Measurements from ENCODE around the gene VARS1.
"Not testable (repeated sequence)": the region's sequence is repeated elsewhere in the genome, so short reads cannot be mapped to it uniquely, and the experiment has no call there.

VARS1 gene

DNA sequence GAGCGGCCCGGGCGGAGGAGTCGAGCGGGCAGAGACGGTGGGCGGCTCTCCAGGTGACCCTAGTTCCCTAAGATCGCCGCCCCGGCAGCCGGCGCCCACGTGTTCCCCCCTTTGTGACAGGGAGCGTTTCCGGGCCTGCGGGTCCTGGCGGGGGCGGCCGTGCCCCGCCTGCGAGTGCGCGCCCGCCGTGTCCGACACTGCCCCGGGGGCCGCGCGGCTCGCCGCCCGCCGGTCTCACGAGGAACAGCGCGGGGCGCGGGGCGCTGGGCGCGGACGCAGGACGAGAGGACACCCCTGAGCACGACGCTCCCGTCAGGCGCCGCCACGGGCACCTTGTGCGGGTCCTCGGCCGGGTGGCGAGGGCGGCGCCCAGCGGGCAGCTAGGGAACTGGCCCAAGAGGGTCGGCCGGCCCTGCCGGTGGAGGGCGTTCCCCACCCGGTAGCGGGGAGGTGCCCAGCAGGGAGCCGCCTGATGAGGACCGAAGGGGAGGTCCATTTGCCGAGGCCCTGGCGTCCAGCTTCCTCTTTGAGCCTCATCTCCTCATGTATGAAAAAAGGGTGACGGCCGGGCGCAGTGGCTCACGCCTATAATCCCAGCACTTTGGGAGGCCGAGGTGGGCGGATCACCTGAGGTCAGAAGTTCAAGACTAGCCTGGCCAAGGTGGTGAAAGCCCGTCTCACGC is at the start of gene VARS1:
Gene VARS1, minus strand, starts transcription at position 137 of the 683 bp plus-strand sequence. CDS start 535 bp downstream, outside the sequence.
- peak; percentile 88 for DNase-seq (ENCODE audit: low read depth)
- TF ChIP-seq, protein P1, sequence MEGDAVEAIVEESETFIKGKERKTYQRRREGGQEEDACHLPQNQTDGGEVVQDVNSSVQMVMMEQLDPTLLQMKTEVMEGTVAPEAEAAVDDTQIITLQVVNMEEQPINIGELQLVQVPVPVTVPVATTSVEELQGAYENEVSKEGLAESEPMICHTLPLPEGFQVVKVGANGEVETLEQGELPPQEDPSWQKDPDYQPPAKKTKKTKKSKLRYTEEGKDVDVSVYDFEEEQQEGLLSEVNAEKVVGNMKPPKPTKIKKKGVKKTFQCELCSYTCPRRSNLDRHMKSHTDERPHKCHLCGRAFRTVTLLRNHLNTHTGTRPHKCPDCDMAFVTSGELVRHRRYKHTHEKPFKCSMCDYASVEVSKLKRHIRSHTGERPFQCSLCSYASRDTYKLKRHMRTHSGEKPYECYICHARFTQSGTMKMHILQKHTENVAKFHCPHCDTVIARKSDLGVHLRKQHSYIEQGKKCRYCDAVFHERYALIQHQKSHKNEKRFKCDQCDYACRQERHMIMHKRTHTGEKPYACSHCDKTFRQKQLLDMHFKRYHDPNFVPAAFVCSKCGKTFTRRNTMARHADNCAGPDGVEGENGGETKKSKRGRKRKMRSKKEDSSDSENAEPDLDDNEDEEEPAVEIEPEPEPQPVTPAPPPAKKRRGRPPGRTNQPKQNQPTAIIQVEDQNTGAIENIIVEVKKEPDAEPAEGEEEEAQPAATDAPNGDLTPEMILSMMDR (conservative IDR thresholded peaks at IDR 0.05; ENCODE audit: control insufficient read depth, insufficient read depth, low read depth, low read length): peak; percentile 41

DNA sequence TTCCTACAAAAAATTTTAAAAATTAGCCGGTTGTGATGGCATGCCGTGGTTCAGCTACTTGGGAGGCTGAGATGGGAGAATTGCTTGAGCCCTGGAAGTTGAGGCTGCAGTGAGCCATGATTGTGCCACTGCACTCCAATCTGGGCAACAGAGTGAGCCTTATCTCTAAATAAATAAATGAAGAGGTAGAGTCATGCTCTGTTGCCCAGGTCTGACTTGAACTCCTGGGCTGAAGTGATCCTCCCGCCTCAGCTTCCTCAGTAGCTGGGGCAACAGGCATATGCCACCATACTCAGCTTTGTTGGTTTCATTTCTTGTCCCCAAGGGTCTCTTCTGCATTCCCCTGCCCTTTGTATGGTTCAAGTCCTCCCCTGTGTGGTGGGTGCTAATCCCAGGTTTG is 49.0 kb upstream of the VARS1 start:
- DNase-seq (ENCODE audit: low read depth): no peak
- TF ChIP-seq, protein P1 (conservative IDR thresholded peaks at IDR 0.05; ENCODE audit: control insufficient read depth, insufficient read depth, low read depth, low read length): no peak
- H3K4me3 ChIP-seq (ENCODE audit: control insufficient read depth, low read depth, low read length): no peak overlapping the region

More for the DNA sequence above, at the start of gene VARS1:
- H3K4me3 ChIP-seq (ENCODE audit: control insufficient read depth, low read depth, low read length): peak within 1 kb of the TSS; percentile 96

DNA sequence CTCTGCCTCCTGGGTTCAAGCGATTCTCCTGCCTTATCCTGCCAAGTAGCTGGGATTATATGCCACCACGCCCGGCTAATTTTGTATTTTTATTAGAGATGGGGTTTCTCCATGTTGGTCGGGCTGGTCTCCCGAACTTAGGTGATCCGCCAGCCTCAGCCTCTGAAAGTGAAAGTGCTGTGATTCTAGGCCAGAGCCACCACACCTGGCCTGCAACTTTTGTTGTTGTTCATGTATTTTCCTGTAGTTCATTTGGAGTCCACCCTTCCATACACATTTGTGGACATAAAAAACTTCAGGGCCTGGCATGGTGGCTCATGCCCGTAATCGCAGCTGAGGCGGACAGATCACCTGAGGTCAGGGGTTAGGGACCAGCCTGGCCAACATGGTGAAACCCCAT is 46.5 kb upstream of the VARS1 start:
- no peak for DNase-seq (ENCODE audit: low read depth)
- no peak overlapping the region for H3K4me3 ChIP-seq (ENCODE audit: control insufficient read depth, low read depth, low read length)
- TF ChIP-seq, protein P1 (conservative IDR thresholded peaks at IDR 0.05; ENCODE audit: control insufficient read depth, insufficient read depth, low read depth, low read length): no peak

DNA sequence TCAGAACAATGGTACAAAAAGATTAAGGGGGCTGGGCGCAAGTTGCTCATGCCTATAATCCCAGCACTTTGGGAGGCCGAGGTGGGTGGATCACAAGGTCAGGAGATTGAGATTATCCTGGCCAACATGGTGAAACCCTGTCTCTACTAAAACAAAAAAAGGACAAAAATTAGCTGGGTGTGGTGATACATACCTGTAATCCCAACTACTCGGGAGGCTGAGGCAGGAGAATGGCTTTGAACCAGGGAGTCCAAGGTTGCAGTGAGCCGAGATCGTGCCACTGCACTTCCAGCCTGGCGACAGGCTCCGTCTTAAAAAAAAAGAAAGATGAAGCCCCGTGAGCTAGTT is 44.2 kb upstream of the VARS1 start:
- not testable (repeated sequence) for DNase-seq (ENCODE audit: low read depth); H3K4me3 ChIP-seq (ENCODE audit: control insufficient read depth, low read depth, low read length)

DNA sequence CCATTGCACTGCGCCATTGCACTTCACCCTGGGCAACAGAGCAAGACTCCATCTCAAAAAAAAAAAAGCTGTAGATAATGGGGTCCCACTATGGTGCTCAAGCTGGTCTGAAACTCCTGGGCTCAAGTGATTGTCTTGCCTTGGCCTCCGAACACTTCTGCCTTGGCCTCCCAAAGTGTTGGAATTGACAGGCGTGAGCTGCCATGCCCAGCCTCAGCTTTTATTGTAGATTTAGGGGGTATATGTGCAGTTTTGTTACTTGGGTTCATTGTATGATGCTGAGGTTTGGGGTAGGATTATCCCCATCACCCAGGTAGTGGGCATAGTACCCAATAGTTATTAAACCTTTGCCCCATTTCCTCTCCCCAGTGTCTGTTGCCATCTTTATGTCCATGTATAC is 43.4 kb upstream of the VARS1 start:
- DNase-seq (ENCODE audit: low read depth): no peak
- TF ChIP-seq, protein P1 (conservative IDR thresholded peaks at IDR 0.05; ENCODE audit: control insufficient read depth, insufficient read depth, low read depth, low read length): no peak
- H3K4me3 ChIP-seq (ENCODE audit: control insufficient read depth, low read depth, low read length): peak overlapping the region; percentile 6

DNA sequence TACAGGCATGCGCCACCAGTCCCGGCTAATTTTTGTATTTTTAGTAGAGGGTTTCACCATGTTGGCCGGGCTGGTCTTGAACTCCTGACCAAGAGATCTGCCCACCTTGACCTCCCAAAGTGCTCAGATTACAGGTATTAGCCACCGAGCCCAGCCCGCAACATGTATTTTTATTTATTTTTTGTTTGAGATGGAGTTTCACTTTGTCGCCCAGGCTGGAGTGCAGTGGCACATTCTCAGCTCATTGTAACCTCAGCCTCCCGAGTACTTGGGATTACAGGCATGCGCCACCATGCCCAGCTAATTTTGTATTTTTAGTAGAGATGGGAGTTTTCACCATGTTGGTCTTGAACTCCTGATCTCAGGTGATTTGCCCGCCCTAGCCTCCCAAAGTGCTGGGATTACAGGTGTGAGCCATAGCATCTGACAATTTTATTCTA is 42.6 kb upstream of the VARS1 start:
- H3K4me3 ChIP-seq (ENCODE audit: control insufficient read depth, low read depth, low read length): peak overlapping the region; percentile 92

DNA sequence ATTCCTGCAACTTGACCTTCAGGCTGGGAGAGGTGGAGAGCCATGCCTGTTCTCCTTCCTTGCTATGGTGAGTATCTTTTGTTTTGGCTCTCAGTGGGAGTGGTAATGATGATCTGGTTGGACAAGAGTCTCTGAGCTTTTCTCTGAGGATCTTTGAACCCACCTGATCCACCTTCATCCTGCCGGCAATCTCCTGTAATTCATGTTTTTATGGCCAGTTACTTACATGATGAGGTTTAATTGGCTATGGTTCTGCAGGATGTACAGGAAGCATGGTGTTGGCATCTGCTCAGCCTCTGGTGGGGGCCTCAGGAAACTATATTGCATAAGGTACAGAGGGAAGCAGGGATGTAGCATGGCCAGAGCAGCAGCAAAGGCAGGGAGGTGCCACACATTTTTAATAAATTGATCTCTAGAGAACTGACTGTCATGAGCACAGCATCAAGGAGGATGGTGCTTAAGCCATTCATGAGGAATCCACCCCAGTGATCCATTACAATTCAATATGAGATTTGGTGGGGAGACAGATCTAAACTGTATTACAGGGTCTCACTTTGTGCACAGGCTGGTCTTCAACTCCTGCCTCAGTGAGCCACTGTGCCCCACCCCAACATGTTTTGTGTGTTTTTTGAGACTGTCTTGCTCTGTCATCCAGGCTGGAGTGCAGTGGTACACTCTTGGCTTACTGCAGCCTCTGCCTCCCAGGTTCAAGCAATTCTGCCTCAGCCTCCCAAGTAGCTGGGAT is 42.0 kb upstream of the VARS1 start:
- peak; percentile 41 for DNase-seq (ENCODE audit: low read depth)
- peak overlapping the region; percentile 92 for H3K4me3 ChIP-seq (ENCODE audit: control insufficient read depth, low read depth, low read length)
- TF ChIP-seq, protein P1 (conservative IDR thresholded peaks at IDR 0.05; ENCODE audit: control insufficient read depth, insufficient read depth, low read depth, low read length): no peak

More for the DNA sequence above, 42.6 kb upstream of the VARS1 start:
- not testable (repeated sequence) for DNase-seq (ENCODE audit: low read depth)

Data from fibroblast of mammary gland (primary cell).